H9 (cell line): ENCODE data around the gene CST6. TPM values are rescaled to one million over a fixed set of nuclear protein-coding genes. Genes with fewer than 3 reads are reported as not detected.

ENCODE experiments used
- DNase-seq: peaks from one replicate; pipeline ENCODE4 v3.0.0-alpha.2; 2017
- H2AFZ ChIP-seq: one replicate; pipeline ENCODE4 v1.6.1; 2013; ENCODE audit warnings: mild to moderate bottlenecking, low read length, control low read depth, moderate library complexity
- H2AK5ac ChIP-seq: 2 replicates; pipeline ENCODE4 v1.6.1; 2013; ENCODE audit warnings: low read length, control low read depth, mixed read lengths; ENCODE audit not compliant: insufficient read length
- H2BK120ac ChIP-seq: one replicate; pipeline ENCODE4 v1.6.1; 2013; ENCODE audit warnings: low read depth, mild to moderate bottlenecking, low read length, control low read depth, inconsistent platforms; ENCODE audit not compliant: poor library complexity, severe bottlenecking
- H2BK12ac ChIP-seq: 2 replicates; pipeline ENCODE4 v1.6.1; 2013; ENCODE audit warnings: low read length, control low read depth, mixed read lengths, low read depth; ENCODE audit not compliant: insufficient read length
- H2BK15ac ChIP-seq: 2 replicates; pipeline ENCODE4 v1.6.1; 2013; ENCODE audit warnings: low read depth, low read length, control low read depth
- H2BK20ac ChIP-seq: one replicate; pipeline ENCODE4 v1.6.1; 2013; ENCODE audit warnings: low read depth, mild to moderate bottlenecking, low read length, control low read depth, inconsistent platforms; ENCODE audit not compliant: poor library complexity, severe bottlenecking
- H2BK5ac ChIP-seq: 2 replicates; pipeline ENCODE4 v1.6.1; 2013; ENCODE audit warnings: low read length, control low read depth, mixed read lengths; ENCODE audit not compliant: insufficient read length
- H3K14ac ChIP-seq: 2 replicates; pipeline ENCODE4 v1.6.1; 2013; ENCODE audit warnings: low read length, control low read depth; ENCODE audit not compliant: insufficient read depth
- H3K18ac ChIP-seq: 2 replicates; pipeline ENCODE4 v1.6.1; 2013; ENCODE audit warnings: low read depth, mild to moderate bottlenecking, mixed read lengths, low read length, control low read depth; ENCODE audit not compliant: insufficient read length
- H3K23ac ChIP-seq: 2 replicates; pipeline ENCODE4 v1.6.1; 2013; ENCODE audit warnings: low read length, control low read depth, mixed read lengths, low read depth; ENCODE audit not compliant: insufficient read length
- H3K23me2 ChIP-seq: 2 replicates; pipeline ENCODE4 v1.6.1; 2013; ENCODE audit warnings: low read depth, mild to moderate bottlenecking, mixed read lengths, low read length, control low read depth; ENCODE audit not compliant: insufficient read length, poor library complexity, severe bottlenecking
- H3K27ac ChIP-seq: 2 replicates; pipeline ENCODE4 v1.5.1; 2013; ENCODE audit warnings: low read length, control low read depth, mixed read lengths, low read depth; ENCODE audit not compliant: insufficient read length
- H3K27me3 ChIP-seq: 2 replicates; pipeline ENCODE4 v1.6.1; 2013; ENCODE audit warnings: low read length, control low read depth, inconsistent platforms; ENCODE audit not compliant: insufficient read depth
- H3K4ac ChIP-seq: 2 replicates; pipeline ENCODE4 v1.6.1; 2013; ENCODE audit warnings: low read depth, mild to moderate bottlenecking, control low read depth, inconsistent platforms, low read length, moderate library complexity
- H3K4me1 ChIP-seq: 2 replicates; pipeline ENCODE4 v1.6.1; 2013; ENCODE audit warnings: low read length, control low read depth, inconsistent platforms; ENCODE audit not compliant: insufficient read depth
- H3K4me2 ChIP-seq: 2 replicates; pipeline ENCODE4 v1.6.1; 2013; ENCODE audit warnings: low read length, control low read depth, mixed read lengths; ENCODE audit not compliant: insufficient read length, insufficient read depth
- H3K56ac ChIP-seq: 2 replicates; pipeline ENCODE4 v1.6.1; 2013; ENCODE audit warnings: low read depth, mild to moderate bottlenecking, mixed read lengths, low read length, control low read depth; ENCODE audit not compliant: insufficient read length
- H3K79me1 ChIP-seq: 2 replicates; pipeline ENCODE4 v1.6.1; 2013; ENCODE audit warnings: low read depth, mild to moderate bottlenecking, moderate library complexity, low read length, control low read depth, inconsistent platforms; ENCODE audit not compliant: insufficient read depth, poor library complexity, severe bottlenecking
- H3K79me2 ChIP-seq: 2 replicates; pipeline ENCODE4 v1.6.1; 2013; ENCODE audit warnings: low read length, control low read depth, inconsistent platforms; ENCODE audit not compliant: insufficient read depth
- H3K9ac ChIP-seq: 2 replicates; pipeline ENCODE4 v1.6.1; 2013; ENCODE audit warnings: low read length, control low read depth, mixed read lengths; ENCODE audit not compliant: insufficient read length; ENCODE audit errors: extremely low read depth
- H3K9me3 ChIP-seq: one replicate; pipeline ENCODE4 v1.6.1; 2013; ENCODE audit warnings: low read depth, low read length, inconsistent platforms; ENCODE audit not compliant: control insufficient read depth
- H3T11ph ChIP-seq: one replicate; pipeline ENCODE4 v1.6.1; 2013; ENCODE audit warnings: mild to moderate bottlenecking, low read length, control low read depth, inconsistent platforms
- H4K20me1 ChIP-seq: one replicate; pipeline ENCODE4 v1.6.1; 2013; ENCODE audit not compliant: control insufficient read depth, insufficient read length, insufficient read depth
- H4K5ac ChIP-seq: 2 replicates; pipeline ENCODE4 v1.6.1; 2013; ENCODE audit warnings: low read depth, mild to moderate bottlenecking, mixed read lengths, low read length, control low read depth; ENCODE audit not compliant: insufficient read length
- H4K8ac ChIP-seq: replicated peaks from 2 replicates; pipeline ENCODE4 v1.6.1; 2013; ENCODE audit warnings: low read length, control low read depth, mixed read lengths, low read depth; ENCODE audit not compliant: insufficient read length
- H4K91ac ChIP-seq: 2 replicates; pipeline ENCODE4 v1.6.1; 2013; ENCODE audit warnings: low read depth, mild to moderate bottlenecking, moderate library complexity, mixed read lengths, low read length, control low read depth; ENCODE audit not compliant: insufficient read length
- H3K27ac Mint-ChIP-seq, 3 experiments: 2 replicates in 2 of 3; 3 replicates in 1 of 3; pipeline ENCODE4 v1.8.0; 2020 to 2021; ENCODE audit warnings: mixed read lengths in 3 of 3, mild to moderate bottlenecking in 1 of 3, moderate library complexity in 1 of 3
- H3K27me3 Mint-ChIP-seq: 2 replicates; pipeline ENCODE4 v1.8.0; 2021; ENCODE audit warnings: low read depth, mild to moderate bottlenecking, moderate library complexity, mixed read lengths
- H3K36me3 Mint-ChIP-seq, 3 experiments: 2 replicates in 2 of 3; 3 replicates in 1 of 3; pipeline ENCODE4 v1.8.0; 2020 to 2021; ENCODE audit warnings: low read depth in 3 of 3, mixed read lengths in 3 of 3; ENCODE audit not compliant: insufficient read depth in 1 of 3
- H3K4me1 Mint-ChIP-seq, 2 experiments: 2 replicates each; pipeline ENCODE4 v1.8.0; 2020; ENCODE audit warnings: mixed read lengths in 2 of 2
- H3K4me3 Mint-ChIP-seq, 2 experiments: 2 replicates in 1 of 2; 3 replicates in 1 of 2; pipeline ENCODE4 v1.8.0; 2020 to 2021; ENCODE audit warnings: mild to moderate bottlenecking in 2 of 2, mixed read lengths in 2 of 2, moderate library complexity in 1 of 2
- H3K9me3 Mint-ChIP-seq, 2 experiments: 2 replicates in 1 of 2; 3 replicates in 1 of 2; pipeline ENCODE4 v1.8.0; 2020; ENCODE audit warnings: mild to moderate bottlenecking in 2 of 2, mixed read lengths in 2 of 2, moderate library complexity in 1 of 2
- CTCF ChIP-seq: fragments of 200-600 bp; sonication (generic); conservative IDR thresholded peaks from 3 replicates; pipeline ENCODE4 v1.8.0; 2021; ENCODE audit warnings: antibody characterized with exemption, mild to moderate bottlenecking
- WGBS: extraction: QIAGEN DNeasy Blood & Tissue Kit; methylation state at CpG from one replicate; pipeline ENCODE4 v1.1.7; 2013; ENCODE audit warnings: missing lambda C conversion rate, low lambda C conversion rate, mixed read lengths; ENCODE audit not compliant: insufficient read length; ENCODE audit errors: extremely low coverage; 5-methylcytosine and 5-hydroxymethylcytosine counted together
- total RNA-seq: library from RNA; stranded (reverse); gene quantifications from 2 replicates; pipeline ENCODE4 v1.2.1, GENCODE V29; 2021

CST6 gene
- total RNA-seq, 1 experiment from 2014 or later = not detected

GRCh38 chr11:66047541-66048365 is 35.9 kb downstream of the CST6 start:
- Histone ChIP-seq H3K18ac (no peak overlapping the region), H4K20me1 (peaks cover 3% of the 10 kb centered on the region), H3K9me3 (no peaks in the 10 kb centered on the region), H3K14ac (no peak overlapping the region; the same call in 1 of the 2 replicates), H3K4me1 (peaks cover 6% of the 10 kb centered on the region; the same call in 1 of the 2 replicates), H2AK5ac (no peak overlapping the region), H2AFZ (no peak overlapping the region), H2BK20ac (no peak overlapping the region), H3K9ac (peak overlapping the region; percentile 40), H3K23me2 (peaks cover 13% of the 10 kb centered on the region), H4K91ac (no peak overlapping the region), H2BK15ac (no peak overlapping the region), H3K56ac (no peak overlapping the region), H3K79me1 (no peaks in the 10 kb centered on the region), H2BK5ac (no peak overlapping the region), H2BK120ac (no peak overlapping the region), H2BK12ac (no peak overlapping the region), H3K79me2 (peaks cover 5% of the 10 kb centered on the region; the same call in 1 of the 2 replicates), H3K27me3 (no peaks in the 10 kb centered on the region), H3K23ac (no peak overlapping the region), H3K27ac (no peak overlapping the region), H3K4ac (no peak overlapping the region), H3K4me2 (peak overlapping the region; percentile 74), H4K5ac (no peak overlapping the region), H4K8ac (no peak overlapping the region), H3T11ph (no peak overlapping the region)
- H3K4me1 Mint-ChIP-seq = peaks cover 33 to 44% of the 10 kb centered on the region in 2 experiments
- H3K27me3 Mint-ChIP-seq = no peaks in the 10 kb centered on the region; the same call in 1 of the 2 replicates
- no peaks in the 10 kb centered on the region for H3K9me3 Mint-ChIP-seq
- WGBS = no CpG with 5 or more reads among the region's 11 CpGs
- no peak for TF ChIP-seq CTCF
- H3K36me3 Mint-ChIP-seq = peaks cover 10 to 23% (median 20%) of the 10 kb centered on the region in 3 experiments
- H3K4me3 Mint-ChIP-seq = peak overlapping the region; percentile 84 to 94
- H3K27ac Mint-ChIP-seq = peak overlapping the region in 1 of 3 experiments; percentile 31; a peak in 1 of 7 replicates
- no peak for DNase-seq
